ENCODE results near the gene HDGFL2. TPM values are rescaled to one million over a fixed set of nuclear protein-coding genes. Genes with fewer than 3 reads are reported as not detected.

HDGFL2 gene
- total and polyA plus RNA-seq, 5 experiments from 2014 or later = 15.0 to 40.0 (median 25.3) TPM

DNA sequence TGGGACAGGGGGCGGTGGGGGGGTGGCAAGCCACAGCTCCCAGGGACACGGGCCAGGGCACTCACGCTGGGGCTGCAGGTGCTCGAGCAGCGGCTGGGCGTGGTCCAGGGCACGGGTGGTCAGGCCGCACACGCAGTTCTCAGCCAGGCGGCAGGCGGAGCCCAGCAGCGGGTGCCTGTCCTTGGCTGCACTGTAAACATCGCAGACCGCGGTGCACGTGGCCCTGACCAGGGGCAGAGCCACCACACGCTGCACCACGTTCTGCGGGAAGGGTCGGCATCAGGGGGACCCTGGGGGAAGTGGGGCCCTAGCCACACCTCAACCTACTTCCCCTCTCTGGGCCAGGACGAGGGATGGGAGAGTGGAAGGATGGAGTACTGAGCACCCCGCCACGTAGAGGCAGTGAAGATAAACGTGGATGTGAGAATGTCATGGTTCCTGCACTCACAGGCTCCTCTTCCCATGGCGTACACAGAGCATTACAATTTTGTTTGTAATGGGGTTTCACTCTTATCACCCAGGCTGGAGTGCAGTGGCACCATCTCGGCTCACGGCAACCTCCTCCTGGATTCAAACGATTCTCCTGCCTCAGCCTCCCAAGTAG is 59.6 kb downstream of the HDGFL2 start:
- Mint-ChIP-seq H3K36me3 (no peaks in the 10 kb centered on the region), H3K4me3 (no peak overlapping the region), H3K27ac (peak overlapping the region in 1 of 10 donors; percentile 59), H3K27me3 (peaks cover 0 to 11% (median 3%) of the 10 kb centered on the region in 5 donors), H3K4me1 (peaks cover 2 to 9% (median 6%) of the 10 kb centered on the region in 4 donors), H3K9me3 (no peaks in the 10 kb centered on the region)
- DNase-seq = no peak
- POLR2A ChIA-PET = no interaction called here
- no peak for ATAC-seq

DNA sequence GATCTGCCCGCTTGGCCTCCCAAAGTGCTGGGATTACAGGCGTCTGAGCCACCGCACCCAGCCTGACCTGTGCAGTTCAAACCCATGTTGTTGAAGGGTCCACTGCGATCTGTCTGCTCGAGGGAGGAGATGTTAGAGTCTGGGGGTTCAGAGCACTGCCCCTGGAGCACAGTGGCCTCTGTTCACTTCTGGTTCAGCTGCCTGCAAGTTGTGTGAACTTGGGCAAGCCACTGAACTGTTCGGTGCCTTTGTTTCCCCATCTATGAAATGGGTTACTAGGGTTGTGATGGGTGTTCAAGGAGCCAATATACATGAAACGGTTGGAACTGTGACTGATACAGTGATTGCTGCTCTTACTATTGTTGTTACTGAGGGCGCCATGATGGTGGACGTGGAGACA is 61.2 kb downstream of the HDGFL2 start:
- ATAC-seq (no peak), DNase-seq (no peak)
- peaks cover 0 to 21% (median 3%) of the 10 kb centered on the region in 5 donors for H3K27me3 Mint-ChIP-seq
- no peaks in the 10 kb centered on the region for H3K36me3 Mint-ChIP-seq
- H3K9me3 Mint-ChIP-seq = no peaks in the 10 kb centered on the region
- no peak overlapping the region for H3K27ac Mint-ChIP-seq
- no peak overlapping the region for H3K4me3 Mint-ChIP-seq
- POLR2A ChIA-PET = no interaction called here
- peaks cover 2 to 9% (median 6%) of the 10 kb centered on the region in 4 donors for H3K4me1 Mint-ChIP-seq

DNA sequence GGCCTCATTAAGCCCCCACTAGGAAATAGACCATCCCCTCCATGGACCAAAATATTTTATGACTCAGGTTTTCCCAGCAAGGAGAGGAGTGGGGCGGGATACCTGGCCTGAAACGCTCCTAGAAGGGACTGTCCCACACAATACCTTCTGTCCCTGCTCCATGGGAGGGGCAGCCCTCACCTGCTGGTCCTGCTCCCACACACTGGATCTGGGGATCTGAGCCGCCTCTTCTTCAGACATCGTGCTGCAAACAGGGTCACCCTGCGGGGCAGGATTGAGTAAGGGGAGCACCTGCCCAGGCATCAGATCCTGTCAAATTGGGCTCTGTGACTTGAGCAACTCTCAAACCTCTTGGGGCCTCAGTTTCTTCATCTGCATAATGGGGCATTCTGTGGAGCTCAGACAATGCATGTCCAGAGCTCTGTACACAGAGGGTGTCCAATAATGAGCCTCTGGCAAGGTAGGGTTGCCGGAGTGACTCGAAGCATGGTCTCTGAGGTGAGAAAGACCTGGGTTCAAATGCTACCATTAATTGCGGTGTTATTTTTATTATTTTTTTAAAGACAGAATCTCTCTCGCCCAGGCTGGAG is 61.8 kb downstream of the HDGFL2 start:
- H3K4me1 Mint-ChIP-seq = peaks cover 2 to 9% (median 6%) of the 10 kb centered on the region in 4 donors
- no peak overlapping the region for H3K4me3 Mint-ChIP-seq
- DNase-seq (no peak), ATAC-seq (no peak)
- H3K27ac Mint-ChIP-seq = peak overlapping the region in 1 of 10 donors; percentile 53
- no peaks in the 10 kb centered on the region for H3K9me3 Mint-ChIP-seq
- H3K36me3 Mint-ChIP-seq = no peaks in the 10 kb centered on the region
- H3K27me3 Mint-ChIP-seq = peaks cover under 1 to 25% (median 3%) of the 10 kb centered on the region in 5 donors
- POLR2A ChIA-PET = interaction anchor here (1.0 kb wide), 1 partner anchor 9 kb away, joined by 3 read pairs; no protein-coding TSS in a partner anchor

DNA sequence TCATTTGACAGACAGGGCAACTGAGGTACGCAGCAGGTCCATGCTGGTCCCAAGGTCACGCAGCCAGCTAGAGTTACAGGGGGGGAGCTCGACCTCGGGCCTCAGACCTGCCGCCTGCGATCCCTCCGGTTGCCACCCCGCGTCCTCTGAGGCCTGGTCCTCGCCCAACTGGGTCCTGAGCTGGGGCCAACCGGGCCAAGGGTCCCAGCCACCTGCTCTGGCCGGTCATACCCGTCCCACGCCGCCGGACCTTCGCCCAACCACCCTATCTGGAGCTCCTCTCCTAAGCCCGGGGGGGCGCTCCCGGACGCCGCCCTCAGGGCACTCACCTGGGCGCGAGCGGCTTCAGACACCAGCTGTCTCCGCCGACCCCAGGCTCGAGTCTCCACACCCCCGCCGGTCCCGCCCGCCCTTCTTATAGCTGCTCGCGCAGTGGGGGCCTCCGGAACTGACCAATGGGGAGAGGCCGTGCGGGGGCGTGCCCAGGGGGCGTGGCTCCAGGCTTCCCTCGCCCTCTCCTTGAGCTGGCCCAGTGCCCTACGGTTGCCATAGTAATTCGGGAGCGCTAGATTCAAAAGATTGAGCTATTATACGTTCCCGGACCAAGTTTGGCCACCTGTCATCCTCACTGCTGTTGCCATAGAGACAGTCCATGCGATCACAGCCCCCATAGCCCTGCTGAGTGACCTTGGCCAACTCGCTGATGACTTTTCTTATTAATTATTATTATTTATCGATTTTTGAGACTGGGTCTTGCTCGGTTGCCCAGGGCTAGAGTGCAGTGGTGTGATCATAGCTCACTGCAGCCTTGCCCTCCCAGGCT is 63.0 kb downstream of the HDGFL2 start, which contains the start of gene PLIN5:
PLIN5 (minus strand) TSS at position 389 of the 823 bp plus-strand sequence. CDS start 1,150 bp downstream, outside the sequence.
- POLR2A ChIA-PET = interaction anchor here (0.8 to 1.0 kb wide), 2 partner anchors 10 kb away, joined by 3 read pairs; no protein-coding TSS in a partner anchor
- H3K27me3 Mint-ChIP-seq = peaks cover 3 to 35% (median 11%) of the 10 kb centered on the region in 5 donors

DNA sequence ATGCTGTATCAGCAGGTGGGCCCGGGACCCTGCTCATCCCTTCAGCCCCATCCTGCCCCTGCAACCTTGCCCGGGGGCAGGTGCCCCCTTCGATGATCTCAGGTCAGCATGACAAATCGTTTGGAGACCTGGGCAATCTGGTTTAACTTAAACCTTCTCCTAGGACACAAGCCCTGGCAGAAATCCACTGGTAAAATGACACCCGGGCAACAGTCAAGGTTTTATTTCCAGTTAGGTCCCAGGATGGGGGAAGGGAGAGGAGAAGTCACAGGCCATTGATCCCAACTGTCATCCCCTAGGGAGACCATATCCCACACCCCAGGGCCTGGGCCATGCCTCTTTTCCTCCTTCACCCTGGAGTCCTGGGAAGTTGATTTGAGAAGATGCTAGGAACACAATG is 64.7 kb downstream of the HDGFL2 start:
- H3K36me3 Mint-ChIP-seq = no peaks in the 10 kb centered on the region
- no peak for DNase-seq
- peaks cover 0 to 2% (median 0%) of the 10 kb centered on the region in 9 donors for H3K9me3 Mint-ChIP-seq
- POLR2A ChIA-PET = no interaction called here
- H3K4me3 Mint-ChIP-seq = no peak overlapping the region
- no peak overlapping the region for H3K27ac Mint-ChIP-seq
- peaks cover 3 to 35% (median 12%) of the 10 kb centered on the region in 5 donors for H3K27me3 Mint-ChIP-seq
- H3K4me1 Mint-ChIP-seq = peaks cover 7 to 16% (median 14%) of the 10 kb centered on the region in 4 donors
- ATAC-seq = no peak

More for the DNA sequence above, 63.0 kb downstream of the HDGFL2 start, which contains the start of gene PLIN5:
- Mint-ChIP-seq H3K27ac (peak within 1 kb of the TSS in 2 of 10 donors; percentile 37 to 43), H3K4me3 (peak within 1 kb of the TSS in 8 of 10 donors; percentile 33 to 74 (median 52)), H3K36me3 (no peaks in the 10 kb centered on the region), H3K9me3 (no peaks in the 10 kb centered on the region), H3K4me1 (peaks cover 4 to 12% (median 7%) of the 10 kb centered on the region in 4 donors)
- ATAC-seq = peak; percentile 89 to 90
- DNase-seq = peak in 9 of 10 donors; percentile 32 to 83 (median 54)

DNA sequence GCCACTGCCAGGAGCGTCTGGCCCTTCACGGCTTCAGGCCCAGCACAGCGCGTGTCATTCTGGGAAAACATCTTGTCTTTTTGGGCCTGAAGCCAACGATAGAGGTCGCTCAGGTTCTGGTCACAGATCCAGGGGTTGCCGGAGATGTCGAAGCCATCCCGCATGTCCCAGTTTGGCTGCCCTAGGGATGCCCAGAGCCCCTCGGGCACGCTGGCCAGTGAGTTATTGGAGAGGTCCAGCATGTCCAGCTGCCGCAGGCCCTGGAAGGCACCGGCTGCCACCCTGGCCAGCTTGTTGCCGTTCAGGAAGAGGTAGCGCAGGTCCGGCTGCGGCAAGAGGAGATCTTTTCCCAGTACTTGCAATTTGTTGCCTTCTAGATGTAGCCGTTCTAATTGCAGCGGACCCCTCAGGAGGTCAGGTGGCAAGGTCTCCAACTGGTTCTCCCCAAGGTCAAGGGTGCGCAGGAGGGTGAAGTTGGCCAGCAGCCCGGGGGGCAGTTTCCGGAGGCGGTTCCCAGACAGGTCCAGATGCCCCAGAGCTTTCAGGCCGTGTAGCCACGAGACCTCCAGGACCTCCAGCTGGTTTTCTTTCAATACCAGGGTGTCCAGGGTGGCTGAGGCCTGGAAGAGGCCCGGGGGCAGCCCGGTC is 66.0 kb downstream of the HDGFL2 start:
- POLR2A ChIA-PET = interaction anchor here (0.6 kb wide), 1 partner anchor 389 kb away, joined by 5 read pairs; no protein-coding TSS in a partner anchor
- ATAC-seq (no peak), DNase-seq (no peak)
- peaks cover 0 to 2% (median 0%) of the 10 kb centered on the region in 9 donors for H3K9me3 Mint-ChIP-seq
- H3K36me3 Mint-ChIP-seq = no peaks in the 10 kb centered on the region
- peaks cover 3 to 38% (median 12%) of the 10 kb centered on the region in 5 donors for H3K27me3 Mint-ChIP-seq
- peak overlapping the region in 1 of 10 donors; percentile 18 for H3K27ac Mint-ChIP-seq
- no peak overlapping the region for H3K4me3 Mint-ChIP-seq
- H3K4me1 Mint-ChIP-seq = peaks cover 7 to 16% (median 14%) of the 10 kb centered on the region in 4 donors

DNA sequence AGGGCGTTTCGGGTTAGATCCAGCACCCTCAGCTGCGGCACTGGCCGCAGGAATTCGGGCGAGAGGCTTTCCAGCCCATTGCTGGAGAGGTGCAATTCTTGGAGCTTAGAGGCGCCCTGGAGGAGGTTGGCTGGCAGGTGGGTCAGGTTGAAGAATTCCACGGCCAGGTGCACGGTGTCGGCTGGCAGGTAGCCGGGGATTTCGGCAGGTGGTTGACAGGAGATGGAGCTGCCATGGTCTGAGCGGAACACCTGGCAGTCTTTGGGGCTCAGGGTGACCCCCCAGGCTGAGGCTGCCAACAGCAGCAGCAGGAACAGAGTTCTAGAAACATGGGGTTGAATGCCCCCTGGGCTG is 66.5 kb downstream of the HDGFL2 start:
- DNase-seq (no peak), ATAC-seq (no peak)
- Mint-ChIP-seq H3K9me3 (peaks cover 0 to 2% (median 0%) of the 10 kb centered on the region in 9 donors), H3K27ac (no peak overlapping the region), H3K27me3 (peaks cover 3 to 34% (median 8%) of the 10 kb centered on the region in 5 donors), H3K4me3 (no peak overlapping the region), H3K36me3 (no peaks in the 10 kb centered on the region), H3K4me1 (peaks cover 7 to 16% (median 14%) of the 10 kb centered on the region in 4 donors)
- POLR2A ChIA-PET = interaction anchor here (0.6 kb wide), 1 partner anchor 388 kb away, joined by 5 read pairs; no protein-coding TSS in a partner anchor

DNA sequence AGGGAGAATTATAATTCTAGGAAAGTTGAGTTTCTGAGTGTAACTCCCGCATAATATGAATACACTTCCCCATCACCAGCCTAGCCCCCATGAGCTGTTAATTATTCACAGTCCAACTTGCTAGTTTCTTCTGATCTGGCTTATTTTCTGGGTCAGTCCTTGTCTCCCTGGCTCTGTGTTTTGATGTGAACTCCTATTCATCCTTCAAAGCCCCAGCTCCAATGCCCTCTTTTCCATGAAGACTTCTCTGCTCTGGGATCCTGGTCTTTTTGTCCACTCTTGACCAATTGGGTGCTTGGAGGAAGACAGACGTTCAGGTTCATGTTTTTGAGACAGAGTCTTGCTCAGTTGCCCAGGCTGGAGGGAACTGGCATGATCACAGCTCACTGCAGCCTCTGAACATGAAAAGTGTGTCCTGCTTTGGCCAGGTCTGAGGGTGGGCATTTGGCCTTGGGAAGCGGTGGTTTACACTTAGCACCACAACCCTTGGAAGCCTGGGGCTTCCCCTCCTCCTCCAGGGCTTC is 67.1 kb downstream of the HDGFL2 start:
- Mint-ChIP-seq H3K36me3 (no peaks in the 10 kb centered on the region), H3K4me1 (peaks cover 7 to 16% (median 14%) of the 10 kb centered on the region in 4 donors), H3K9me3 (peaks cover 0 to 2% (median 0%) of the 10 kb centered on the region in 9 donors), H3K27me3 (peaks cover 3 to 34% (median 8%) of the 10 kb centered on the region in 5 donors), H3K27ac (peak overlapping the region in 1 of 10 donors; percentile 29), H3K4me3 (no peak overlapping the region)
- no peak for ATAC-seq
- no peak for DNase-seq
- POLR2A ChIA-PET = interaction anchor here (0.6 kb wide), 1 partner anchor 22 kb away, joined by 3 read pairs; no protein-coding TSS in a partner anchor

DNA sequence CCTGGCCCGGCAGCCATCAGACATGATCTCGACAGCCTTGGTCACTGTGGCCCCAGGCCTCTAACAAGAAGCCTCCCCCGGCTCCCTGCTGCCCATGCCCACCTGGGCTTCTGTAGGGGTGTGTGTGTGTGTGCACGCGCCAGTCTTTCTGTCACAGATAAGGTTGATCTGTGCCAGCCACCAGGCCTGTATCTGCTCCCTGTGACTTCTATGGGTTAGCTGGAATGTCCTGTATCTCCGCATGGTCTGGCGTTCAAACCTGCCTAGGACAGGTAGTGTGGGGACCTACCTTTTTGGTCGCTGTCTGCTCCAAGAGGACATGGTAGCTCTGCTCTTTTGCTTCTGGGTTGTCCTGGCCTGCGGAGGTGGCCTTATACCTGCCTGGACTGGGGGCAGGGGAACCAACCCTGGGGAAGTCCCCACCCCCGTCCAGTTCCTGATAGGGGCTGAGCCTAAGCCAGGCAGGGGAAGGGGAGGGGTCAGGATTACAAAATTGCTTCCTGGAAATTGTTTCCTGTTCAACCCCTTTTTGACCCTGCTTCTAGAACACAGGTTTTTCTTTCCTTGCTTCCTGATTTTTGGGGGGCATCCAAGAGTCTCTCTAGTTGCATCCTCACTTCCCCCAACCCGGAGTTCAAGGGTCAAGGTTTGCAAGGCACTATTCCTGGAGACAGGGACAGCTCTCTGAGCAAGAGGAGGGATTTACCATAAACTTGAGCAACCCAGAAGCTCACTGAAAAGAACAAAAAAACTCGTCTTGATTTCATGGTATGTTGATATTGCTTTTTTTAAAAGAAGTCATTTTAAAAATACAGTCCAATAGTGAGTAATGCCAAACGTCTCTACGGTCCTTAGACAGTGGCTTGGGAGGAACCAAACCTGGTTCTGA is 67.8 kb downstream of the HDGFL2 start, which contains the start of gene LRG1:
LRG1 (minus strand) TSS at position 344 of the 889 bp plus-strand sequence; CDS start at position 321, 23 bp downstream.
- H3K4me1 Mint-ChIP-seq = peaks cover 7 to 14% (median 14%) of the 10 kb centered on the region in 4 donors
- H3K27ac Mint-ChIP-seq = peak within 1 kb of the TSS in 3 of 10 donors; percentile 29 to 43 (median 41)
- DNase-seq (no peak), ATAC-seq (no peak)
- H3K36me3 Mint-ChIP-seq = no peaks in the 10 kb centered on the region
- H3K4me3 Mint-ChIP-seq = peak within 1 kb of the TSS in 3 of 10 donors; percentile 15 to 38 (median 22)
- H3K9me3 Mint-ChIP-seq = peaks cover 0 to 2% (median 0%) of the 10 kb centered on the region in 9 donors
- peaks cover 3 to 33% (median 8%) of the 10 kb centered on the region in 5 donors for H3K27me3 Mint-ChIP-seq
- POLR2A ChIA-PET = interaction anchor here (0.6 kb wide), 1 partner anchor 21 kb away, joined by 3 read pairs; no protein-coding TSS in a partner anchor

DNA sequence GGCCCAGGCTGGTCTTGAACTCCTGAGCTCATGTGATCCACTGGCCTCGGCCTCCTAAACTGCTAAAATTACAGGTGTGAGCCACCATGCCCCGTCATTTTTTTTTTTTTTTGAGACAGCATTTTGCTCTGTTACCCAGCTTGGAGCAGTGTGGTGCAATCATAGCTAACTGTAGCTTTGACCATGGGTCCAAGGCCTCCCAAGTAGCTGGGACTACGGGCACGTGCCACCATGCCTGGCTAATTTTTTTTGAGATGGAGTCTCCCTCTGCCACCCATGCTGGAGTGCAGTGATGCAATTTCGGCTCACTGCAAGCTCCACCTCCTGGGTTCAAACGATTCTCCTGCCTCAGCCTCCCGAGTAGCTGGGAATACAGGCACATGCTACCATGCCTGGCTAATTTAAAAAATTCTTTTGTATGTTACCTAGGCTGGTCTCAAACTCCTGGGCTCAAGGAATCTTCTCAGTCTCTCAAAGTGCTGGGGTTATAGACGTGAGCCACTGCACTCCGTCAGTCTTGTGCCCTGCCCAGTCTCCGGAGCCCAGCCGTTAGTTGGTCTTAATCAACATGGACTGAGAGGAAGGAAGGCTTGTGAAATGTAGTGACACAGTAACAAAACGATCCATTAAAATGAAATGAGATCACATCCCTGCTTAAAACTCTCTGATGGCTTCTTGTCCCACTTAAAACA is 69.2 kb downstream of the HDGFL2 start:
- ATAC-seq (no peak), DNase-seq (no peak)
- peaks cover 5 to 10% (median 7%) of the 10 kb centered on the region in 4 donors for H3K4me1 Mint-ChIP-seq
- POLR2A ChIA-PET = no interaction called here
- no peak overlapping the region for H3K27ac Mint-ChIP-seq
- H3K9me3 Mint-ChIP-seq = peaks cover 0 to 2% (median 0%) of the 10 kb centered on the region in 9 donors
- H3K4me3 Mint-ChIP-seq = no peak overlapping the region
- no peaks in the 10 kb centered on the region for H3K36me3 Mint-ChIP-seq
- H3K27me3 Mint-ChIP-seq = peaks cover 0 to 28% (median 8%) of the 10 kb centered on the region in 5 donors
